AG09319 (cell line): ENCODE results near the gene CDH20.
A peak's percentile ranks its signal among the peaks of the same experiment; 100 is the strongest.

Source experiments
- DNase-seq: peaks from one replicate; pipeline ENCODE4 v3.0.0-alpha.2; 2010; ENCODE audit warnings: low read depth; ENCODE audit errors: extremely low read depth
- CTCF ChIP-seq: IDR thresholded peaks from 2 replicates; pipeline ENCODE4 v1.5.1; 2011; ENCODE audit warnings: low read depth, mild to moderate bottlenecking, inconsistent platforms, low read length, moderate library complexity

Gene CDH20

GRCh38 chr18:61572871-61573270 lies 239.6 kb downstream of the CDH20 start:
- no peak for TF ChIP-seq CTCF
- peak; percentile 62 for DNase-seq

- no peak for DNase-seq
- no peak for TF ChIP-seq CTCF
Observed at GRCh38 chr18:61574665-61575064, 241.4 kb downstream of the CDH20 start.

GRCh38 chr18:61575419-61575818 lies 242.2 kb downstream of the CDH20 start:
- no peak for DNase-seq
- no peak for TF ChIP-seq CTCF

GRCh38 chr18:61578846-61579245 lies 245.6 kb downstream of the CDH20 start:
- DNase-seq, result no peak
- TF ChIP-seq CTCF, result no peak

GRCh38 chr18:61579581-61579980 lies 246.4 kb downstream of the CDH20 start:
- no peak for DNase-seq
- TF ChIP-seq CTCF, result no peak

- DNase-seq, result no peak
- no peak for TF ChIP-seq CTCF
Observed at GRCh38 chr18:61580046-61580445, 246.8 kb downstream of the CDH20 start.

GRCh38 chr18:61581578-61582201 lies 248.5 kb downstream of the CDH20 start:
- DNase-seq, result no peak
- peak; percentile 97 for TF ChIP-seq CTCF
